ENCODE measurements around the gene SPO11. TPM values are rescaled to one million over a fixed set of nuclear protein-coding genes. Genes with fewer than 3 reads are reported as not detected.

SPO11 gene
- total and polyA plus RNA-seq, 9 of the 15 experiments (the other 6 are each of a cell fraction or from before 2014, with no cell fraction given) = not detected

GRCh38 chr20:57329608-57330221 lies at the start of gene SPO11 (continued):
- TF ChIP-seq RHOXF2B (CRISPR knock-in tag; conservative IDR thresholded peaks at IDR 0.05) (no peak), ZNF354B (CRISPR knock-in tag; IDR thresholded peaks at IDR 0.05) (no peak), NKRF (IDR thresholded peaks at IDR 0.05; ENCODE audit: borderline replicate concordance) (no peak), POLR2AphosphoS2 (IDR thresholded peaks at IDR 0.05; ENCODE audit: low read length) (no peak), ZKSCAN8 (CRISPR knock-in tag; IDR thresholded peaks at IDR 0.05) (no peak), GTF2E2 (tag; IDR thresholded peaks at IDR 0.05) (no peak), CC2D1A (IDR thresholded peaks at IDR 0.05) (0 out of 2 replicates have a peak, but pooled peaks have one; percentile 28), GTF2A2 (tag; IDR thresholded peaks at IDR 0.05) (no peak), CTCFL (IDR thresholded peaks at IDR 0.05; ENCODE audit: borderline replicate concordance, insufficient read depth, low read depth, low read length, poor library complexity, severe bottlenecking) (no peak), DNMT1 (IDR thresholded peaks at IDR 0.05) (no peak), ATF1 (CRISPR knock-in tag; IDR thresholded peaks at IDR 0.05) (no peak), ATF1 (tag; IDR thresholded peaks at IDR 0.05) (peak; percentile 40; the same call in 1 of the 2 replicates), CHCHD3 (CRISPR knock-in tag; IDR thresholded peaks at IDR 0.05) (no peak), ZNF551 (CRISPR knock-in tag; IDR thresholded peaks at IDR 0.05) (no peak), ZNF134 (CRISPR knock-in tag; conservative IDR thresholded peaks at IDR 0.05) (no peak), POLR2A (conservative IDR thresholded peaks at IDR 0.05) (no peak), TFAP4 (CRISPR knock-in tag; IDR thresholded peaks at IDR 0.05; ENCODE audit: borderline replicate concordance) (peak; percentile 57; the same call in 1 of the 2 replicates), TCF7 (IDR thresholded peaks at IDR 0.05; ENCODE audit: borderline replicate concordance) (no peak), ZNF583 (CRISPR knock-in tag; IDR thresholded peaks at IDR 0.05) (no peak), KDM2B (CRISPR knock-in tag; IDR thresholded peaks at IDR 0.05) (no peak), KAT2B (IDR thresholded peaks at IDR 0.05; ENCODE audit: low read depth, low read length) (no peak)
- TF ChIP-seq, protein P1, sequence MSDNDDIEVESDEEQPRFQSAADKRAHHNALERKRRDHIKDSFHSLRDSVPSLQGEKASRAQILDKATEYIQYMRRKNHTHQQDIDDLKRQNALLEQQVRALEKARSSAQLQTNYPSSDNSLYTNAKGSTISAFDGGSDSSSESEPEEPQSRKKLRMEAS (CRISPR knock-in tag; IDR thresholded peaks at IDR 0.05) = peak; percentile 85
- TF ChIP-seq, protein P2, sequence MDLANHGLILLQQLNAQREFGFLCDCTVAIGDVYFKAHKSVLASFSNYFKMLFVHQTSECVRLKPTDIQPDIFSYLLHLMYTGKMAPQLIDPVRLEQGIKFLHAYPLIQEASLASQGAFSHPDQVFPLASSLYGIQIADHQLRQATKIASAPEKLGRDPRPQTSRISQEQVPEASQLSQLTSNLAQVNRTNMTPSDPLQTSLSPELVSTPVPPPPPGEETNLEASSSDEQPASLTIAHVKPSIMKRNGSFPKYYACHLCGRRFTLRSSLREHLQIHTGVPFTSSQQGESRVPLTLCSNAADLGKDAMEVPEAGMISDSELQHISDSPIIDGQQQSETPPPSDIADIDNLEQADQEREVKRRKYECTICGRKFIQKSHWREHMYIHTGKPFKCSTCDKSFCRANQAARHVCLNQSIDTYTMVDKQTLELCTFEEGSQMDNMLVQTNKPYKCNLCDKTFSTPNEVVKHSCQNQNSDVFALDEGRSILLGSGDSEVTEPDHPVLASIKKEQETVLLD (IDR thresholded peaks at IDR 0.05) = peak; percentile 87
